IMR-90 (cell line): Measurements from ENCODE around the gene TRIM27. TPM values are rescaled to one million over a fixed set of nuclear protein-coding genes. Genes with fewer than 3 reads are reported as not detected.

Experiments
- ATAC-seq: fragments of 200-7000 bp; cut with Tn5 transposase; 2 replicates; pipeline ENCODE4 v1.9.1; 2020; ENCODE audit warnings: low read depth, mild to moderate bottlenecking, moderate library complexity
- BruUV-seq: library from RNA; stranded (reverse); fragments of 400-500 nt; replicated peaks from 2 replicates; lab custom pipeline; 2021; lab: Mats Ljungman, UMichigan
- CTCF ChIA-PET: fragments of 300-600 bp; formaldehyde crosslinking; extraction: SDS; loops from one replicate; lab custom pipeline; 2021; ENCODE audit warnings: antibody characterized with exemption; lab: Yijun Ruan, JAX
- POLR2A ChIA-PET: fragments of 300-600 bp; sonication (Branson Sonifier 250); formaldehyde crosslinking; loops from one replicate; lab custom pipeline; 2022; ENCODE audit warnings: antibody characterized with exemption; ENCODE audit not compliant: unreplicated experiment; lab: Charles Lee
- DNase-seq: peaks from one replicate; pipeline ENCODE4 v3.0.0; 2013
- H2AFZ ChIP-seq: replicated peaks from 2 replicates; pipeline ENCODE3; 2013; ENCODE audit warnings: low read length, mild to moderate bottlenecking; ENCODE audit not compliant: poor library complexity
- H2AK5ac ChIP-seq: 2 replicates; pipeline ENCODE4 v1.6.1; 2013; ENCODE audit warnings: low read depth, low read length, inconsistent platforms
- H2AK9ac ChIP-seq: replicated peaks from 2 replicates; pipeline ENCODE3; 2013; ENCODE audit warnings: mild to moderate bottlenecking, low read depth, low read length, moderate library complexity; ENCODE audit not compliant: poor library complexity
- H2BK120ac ChIP-seq: 2 replicates; pipeline ENCODE4 v1.6.1; 2013; ENCODE audit warnings: low read depth, low read length, inconsistent platforms
- H2BK15ac ChIP-seq: 3 replicates; pipeline ENCODE4 v1.6.1; 2013; ENCODE audit warnings: low read depth, low read length, inconsistent platforms
- H2BK20ac ChIP-seq: 2 replicates; pipeline ENCODE4 v1.6.1; 2013; ENCODE audit warnings: low read depth, mild to moderate bottlenecking, inconsistent platforms, low read length, moderate library complexity
- H2BK5ac ChIP-seq: 2 replicates; pipeline ENCODE4 v1.6.1; 2013; ENCODE audit warnings: mild to moderate bottlenecking, low read depth, low read length, inconsistent platforms; ENCODE audit not compliant: poor library complexity, severe bottlenecking
- H3K14ac ChIP-seq: replicated peaks from 2 replicates; pipeline ENCODE4 v1.6.1; 2013; ENCODE audit warnings: low read depth, low read length, inconsistent platforms
- H3K18ac ChIP-seq: 2 replicates; pipeline ENCODE4 v1.6.1; 2013; ENCODE audit warnings: low read depth, low read length, control low read depth
- H3K23ac ChIP-seq: 2 replicates; pipeline ENCODE4 v1.6.1; 2013; ENCODE audit warnings: low read depth, low read length, inconsistent platforms
- H3K27ac ChIP-seq: 2 replicates; pipeline ENCODE4 v1.5.1; 2013; ENCODE audit warnings: mild to moderate bottlenecking, control low read depth, low read length; ENCODE audit not compliant: insufficient read depth
- H3K27me3 ChIP-seq: 2 replicates; pipeline ENCODE4 v1.6.1; 2013; ENCODE audit warnings: low read length; ENCODE audit not compliant: control insufficient read depth, insufficient read depth
- H3K36me3 ChIP-seq: 2 replicates; pipeline ENCODE4 v1.6.1; 2013; ENCODE audit warnings: low read length, mixed read lengths; ENCODE audit not compliant: control insufficient read depth, insufficient read depth
- H3K4ac ChIP-seq: 2 replicates; pipeline ENCODE4 v1.6.1; 2013; ENCODE audit warnings: low read depth, low read length, inconsistent platforms
- H3K4me1 ChIP-seq: 2 replicates; pipeline ENCODE4 v1.6.1; 2013; ENCODE audit warnings: low read length, mixed read lengths; ENCODE audit not compliant: control insufficient read depth, insufficient read depth
- H3K4me2 ChIP-seq: 2 replicates; pipeline ENCODE4 v1.6.1; 2013; ENCODE audit warnings: low read depth, mild to moderate bottlenecking, control low read depth, low read length, moderate library complexity
- H3K4me3 ChIP-seq: 2 replicates; pipeline ENCODE4 v1.5.1; 2013; ENCODE audit warnings: low read depth, mild to moderate bottlenecking, control low read depth, low read length, moderate library complexity; ENCODE audit not compliant: insufficient read depth
- H3K56ac ChIP-seq: 2 replicates; pipeline ENCODE4 v1.6.1; 2013; ENCODE audit warnings: low read length, inconsistent platforms; ENCODE audit not compliant: insufficient read depth; ENCODE audit errors: extremely low read depth
- H3K79me1 ChIP-seq, 2 experiments: 2 replicates each; pipeline ENCODE4 v1.6.1; 2013; ENCODE audit warnings: low read length in 2 of 2, inconsistent platforms in 1 of 2, low read depth in 1 of 2
- H3K9ac ChIP-seq: 2 replicates; pipeline ENCODE4 v1.6.1; 2013; ENCODE audit warnings: low read depth, low read length, control low read depth
- H3K9me1 ChIP-seq: 2 replicates; pipeline ENCODE4 v1.6.1; 2013; ENCODE audit warnings: low read length, inconsistent platforms; ENCODE audit not compliant: insufficient read depth
- H3K9me3 ChIP-seq: 2 replicates; pipeline ENCODE4 v1.6.1; 2013; ENCODE audit warnings: low read length; ENCODE audit not compliant: control insufficient read depth, insufficient read depth
- H4K20me1 ChIP-seq: 2 replicates; pipeline ENCODE4 v1.6.1; 2013; ENCODE audit warnings: low read length, inconsistent platforms; ENCODE audit not compliant: insufficient read depth
- H4K5ac ChIP-seq: 2 replicates; pipeline ENCODE4 v1.6.1; 2013; ENCODE audit warnings: mild to moderate bottlenecking, low read depth, low read length, control low read depth
- H4K8ac ChIP-seq, 2 experiments: 2 replicates each; pipeline ENCODE4 v1.6.1; 2013; ENCODE audit warnings: low read depth in 2 of 2, low read length in 2 of 2, control low read depth in 1 of 2, inconsistent platforms in 1 of 2
- H4K91ac ChIP-seq: 2 replicates; pipeline ENCODE4 v1.6.1; 2013; ENCODE audit warnings: low read depth, low read length, inconsistent platforms; ENCODE audit not compliant: insufficient read depth
- BHLHE40 ChIP-seq: fragments of 150-350 bp; IDR thresholded peaks from 2 replicates; pipeline ENCODE4 v1.6.1; 2016; ENCODE audit warnings: mild to moderate bottlenecking, low read depth, low read length
- CEBPB ChIP-seq: IDR thresholded peaks from 2 replicates; pipeline ENCODE4 v1.6.1; 2012; ENCODE audit warnings: low read depth, low read length, improper control_type of control experiment
- CHD1 ChIP-seq: IDR thresholded peaks from 2 replicates; pipeline ENCODE4 v1.6.1; 2012; ENCODE audit warnings: low read depth, low read length, improper control_type of control experiment
- FOS ChIP-seq: fragments of 150-350 bp; IDR thresholded peaks from 2 replicates; pipeline ENCODE4 v1.6.1; 2016; ENCODE audit warnings: low read depth, low read length
- MAFK ChIP-seq: IDR thresholded peaks from 2 replicates; pipeline ENCODE4 v1.6.1; 2012; ENCODE audit warnings: low read depth, low read length, improper control_type of control experiment
- MAZ ChIP-seq: IDR thresholded peaks from 2 replicates; pipeline ENCODE4 v1.6.1; 2012; ENCODE audit warnings: low read depth, mild to moderate bottlenecking, low read length, improper control_type of control experiment, moderate library complexity, borderline replicate concordance
- NFE2L2 ChIP-seq: fragments of 150-350 bp; IDR thresholded peaks from 2 replicates; pipeline ENCODE4 v1.6.1; 2016; ENCODE audit warnings: low read depth, mild to moderate bottlenecking, low read length
- POLR2A ChIP-seq: IDR thresholded peaks from 2 replicates; pipeline ENCODE4 v1.6.1; 2012; ENCODE audit warnings: mild to moderate bottlenecking, low read depth, low read length
- RAD21 ChIP-seq: IDR thresholded peaks from 2 replicates; pipeline ENCODE4 v1.6.1; 2012; ENCODE audit warnings: low read length, improper control_type of control experiment
- SMC3 ChIP-seq: fragments of 150-350 bp; IDR thresholded peaks from 2 replicates; pipeline ENCODE4 v1.6.1; 2016; ENCODE audit warnings: low read depth, mild to moderate bottlenecking, antibody characterized with exemption, low read length, moderate library complexity
- WGBS, 2 experiments: methylation state at CpG; one replicate each; pipeline versions ENCODE4 v1.1.5 to v1.1.7; 2013; ENCODE audit warnings: missing lambda C conversion rate in 2 of 2; ENCODE audit not compliant: insufficient read length in 1 of 2; ENCODE audit errors: extremely low coverage in 2 of 2; 5-methylcytosine and 5-hydroxymethylcytosine counted together
- dilution Hi-C: fragments of 300-500 bp; cut with HindIII; formaldehyde crosslinking; loops from one replicate; pipeline ENCODE4 v1.14.3; 2018; ENCODE audit warnings: low sequenced_read_pairs; ENCODE audit not compliant: unreplicated experiment
- in situ Hi-C: fragments of 300-500 bp; cut with MboI; formaldehyde crosslinking; loops from 3 replicates; pipeline ENCODE4 v1.14.3; 2019; ENCODE audit warnings: low sequenced_read_pairs, inconsistent platforms, mixed read lengths
- intact Hi-C: fragments of 100-400 bp; cut with micrococcal nuclease; formaldehyde crosslinking; loops from 2 replicates; pipeline ENCODE4 v1.10.0; 2022
- polyA plus RNA-seq, 3 experiments: library from polyadenylated mRNA; depleted of rRNA; stranded (reverse); fragments of >200 nt; gene quantifications; 2 replicates each; pipeline ENCODE4 v1.2.3, GENCODE V29; 2012; ENCODE audit warnings: low replicate concordance in 1 of 3
- total RNA-seq: library from RNA; depleted of rRNA; stranded (reverse); fragments of >200 nt; gene quantifications from 2 replicates; pipeline ENCODE4 v1.2.3, GENCODE V29; 2012
- TF ChIP-seq, protein P1 (sequence below): fragments of 150-350 bp; IDR thresholded peaks from 2 replicates; pipeline ENCODE4 v1.6.1; 2017; ENCODE audit warnings: mild to moderate bottlenecking, antibody characterized with exemption, low read length, low read depth
- TF ChIP-seq, protein P2 (sequence below): fragments of 150-350 bp; IDR thresholded peaks from 2 replicates; pipeline ENCODE4 v1.6.1; 2016; ENCODE audit warnings: low read depth, mild to moderate bottlenecking, low read length, moderate library complexity, borderline replicate concordance
- TF ChIP-seq, protein P3 (sequence below): conservative IDR thresholded peaks from 2 replicates; pipeline ENCODE4 v1.5.1; 2012; ENCODE audit warnings: mild to moderate bottlenecking, low read depth, low read length, improper control_type of control experiment

TRIM27 gene
- total and polyA plus RNA-seq, 2 of the 4 experiments (the other 2 are of a cell fraction): 44.4 to 48.0 TPM

DNA sequence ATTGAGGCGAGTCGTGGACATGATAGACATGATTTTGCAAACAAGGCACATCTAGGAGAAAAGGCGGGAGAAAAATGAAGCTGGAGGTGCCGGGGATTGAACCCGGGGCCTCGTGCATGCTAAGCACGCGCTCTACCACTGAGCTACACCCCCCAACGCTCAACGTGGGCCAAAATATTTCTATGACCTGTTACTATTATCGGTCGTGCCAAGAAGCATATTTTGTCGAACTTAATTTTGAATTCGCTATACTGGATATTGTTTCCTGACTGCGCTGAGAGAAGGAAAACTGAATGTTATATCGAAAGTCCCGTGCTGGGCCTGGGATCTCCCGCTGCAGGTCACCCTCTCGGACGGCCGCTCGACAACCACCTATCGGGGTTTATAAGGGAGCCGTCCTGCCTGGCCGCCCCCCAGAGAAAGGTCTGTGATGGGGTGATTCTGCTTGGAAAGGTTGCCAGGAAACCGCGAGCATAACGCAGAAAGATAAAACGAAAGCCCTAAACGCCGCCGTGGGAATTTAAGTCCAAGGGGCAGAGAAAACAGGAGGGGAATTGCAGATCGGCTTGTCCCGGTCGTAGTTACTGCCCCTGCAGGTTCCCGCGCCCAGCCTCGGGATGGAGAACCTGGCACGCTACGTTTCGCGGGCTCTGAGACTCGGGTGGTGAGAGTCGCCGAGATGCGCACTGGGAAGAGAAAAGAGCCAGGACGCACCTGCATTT lies 60.0 kb downstream of the TRIM27 start (continued):
- peak; percentile 83; the same call in 1 of the 2 replicates for TF ChIP-seq FOS
- no peak for TF ChIP-seq SMC3

DNA sequence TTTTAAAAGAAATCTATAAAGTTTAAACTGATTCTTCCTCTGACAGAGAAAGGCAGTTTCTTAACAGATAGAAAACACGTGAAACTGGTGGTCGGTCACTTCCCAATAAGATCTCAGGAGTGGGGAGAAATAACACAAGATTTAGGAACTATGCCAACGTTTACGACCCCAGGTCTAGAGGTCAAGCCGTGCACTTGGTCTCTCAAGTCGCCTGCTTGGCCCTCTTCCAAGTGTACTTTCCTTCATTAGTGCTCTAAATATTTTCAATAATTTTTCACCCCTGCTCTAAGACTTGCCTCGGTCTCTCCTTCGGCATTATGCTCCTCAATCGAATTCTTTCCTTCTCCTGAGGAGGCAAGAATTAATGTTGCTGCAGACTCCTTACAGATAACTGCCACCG lies 61.7 kb downstream of the TRIM27 start:
- ChIA-PET POLR2A (no interaction called here), CTCF (interaction anchor here (0.5 kb wide), 1 partner anchor 16 kb away, joined by 6 read pairs; no protein-coding TSS in a partner anchor)
- Histone ChIP-seq H2BK5ac (no peak overlapping the region), H3K4me1 (0 out of 2 replicates have a peak, but pooled peaks cover 2% of the 10 kb centered on the region), H4K8ac (no peak overlapping the region), H3K23ac (no peak overlapping the region), H3K9me3 (no peaks in the 10 kb centered on the region), H3K9me1 (no peaks in the 10 kb centered on the region), H3K4ac (no peak overlapping the region), H2BK120ac (no peak overlapping the region), H4K5ac (no peak overlapping the region), H4K91ac (no peak overlapping the region), H3K14ac (no peak overlapping the region), H3K4me2 (no peak overlapping the region), H2BK15ac (no peak overlapping the region), H4K20me1 (no peaks in the 10 kb centered on the region), H3K4me3 (no peak overlapping the region), H2AFZ (no peak overlapping the region), H3K27ac (no peak overlapping the region), H3K9ac (no peak overlapping the region), H3K79me1 (no peaks in the 10 kb centered on the region), H2AK9ac (no peak overlapping the region), H2AK5ac (no peak overlapping the region), H3K56ac (no peak overlapping the region), H3K36me3 (no peaks in the 10 kb centered on the region), H3K18ac (no peak overlapping the region), H3K27me3 (no peaks in the 10 kb centered on the region), H2BK20ac (no peak overlapping the region)
- in situ Hi-C loops: no loop called here
- intact Hi-C loops: loop anchor here (10.0 kb wide), 1 partner anchor 153 kb away; no protein-coding TSS in a partner anchor
- dilution Hi-C loops: no loop called here
- no TSS peak for BruUV-seq
- 53% methylated on average over 3 of the region's 10 CpGs; no CpG with 5 or more reads in 1 of the 2 experiments for WGBS, 2 experiments
- DNase-seq (no peak), ATAC-seq (no peak)
- TF ChIP-seq, protein P1, sequence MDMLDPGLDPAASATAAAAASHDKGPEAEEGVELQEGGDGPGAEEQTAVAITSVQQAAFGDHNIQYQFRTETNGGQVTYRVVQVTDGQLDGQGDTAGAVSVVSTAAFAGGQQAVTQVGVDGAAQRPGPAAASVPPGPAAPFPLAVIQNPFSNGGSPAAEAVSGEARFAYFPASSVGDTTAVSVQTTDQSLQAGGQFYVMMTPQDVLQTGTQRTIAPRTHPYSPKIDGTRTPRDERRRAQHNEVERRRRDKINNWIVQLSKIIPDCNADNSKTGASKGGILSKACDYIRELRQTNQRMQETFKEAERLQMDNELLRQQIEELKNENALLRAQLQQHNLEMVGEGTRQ: no peak
- TF ChIP-seq FOS: no peak
- no peak for TF ChIP-seq NFE2L2
- TF ChIP-seq, protein P2, sequence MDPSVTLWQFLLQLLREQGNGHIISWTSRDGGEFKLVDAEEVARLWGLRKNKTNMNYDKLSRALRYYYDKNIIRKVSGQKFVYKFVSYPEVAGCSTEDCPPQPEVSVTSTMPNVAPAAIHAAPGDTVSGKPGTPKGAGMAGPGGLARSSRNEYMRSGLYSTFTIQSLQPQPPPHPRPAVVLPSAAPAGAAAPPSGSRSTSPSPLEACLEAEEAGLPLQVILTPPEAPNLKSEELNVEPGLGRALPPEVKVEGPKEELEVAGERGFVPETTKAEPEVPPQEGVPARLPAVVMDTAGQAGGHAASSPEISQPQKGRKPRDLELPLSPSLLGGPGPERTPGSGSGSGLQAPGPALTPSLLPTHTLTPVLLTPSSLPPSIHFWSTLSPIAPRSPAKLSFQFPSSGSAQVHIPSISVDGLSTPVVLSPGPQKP: no peak
- TF ChIP-seq, protein P3, sequence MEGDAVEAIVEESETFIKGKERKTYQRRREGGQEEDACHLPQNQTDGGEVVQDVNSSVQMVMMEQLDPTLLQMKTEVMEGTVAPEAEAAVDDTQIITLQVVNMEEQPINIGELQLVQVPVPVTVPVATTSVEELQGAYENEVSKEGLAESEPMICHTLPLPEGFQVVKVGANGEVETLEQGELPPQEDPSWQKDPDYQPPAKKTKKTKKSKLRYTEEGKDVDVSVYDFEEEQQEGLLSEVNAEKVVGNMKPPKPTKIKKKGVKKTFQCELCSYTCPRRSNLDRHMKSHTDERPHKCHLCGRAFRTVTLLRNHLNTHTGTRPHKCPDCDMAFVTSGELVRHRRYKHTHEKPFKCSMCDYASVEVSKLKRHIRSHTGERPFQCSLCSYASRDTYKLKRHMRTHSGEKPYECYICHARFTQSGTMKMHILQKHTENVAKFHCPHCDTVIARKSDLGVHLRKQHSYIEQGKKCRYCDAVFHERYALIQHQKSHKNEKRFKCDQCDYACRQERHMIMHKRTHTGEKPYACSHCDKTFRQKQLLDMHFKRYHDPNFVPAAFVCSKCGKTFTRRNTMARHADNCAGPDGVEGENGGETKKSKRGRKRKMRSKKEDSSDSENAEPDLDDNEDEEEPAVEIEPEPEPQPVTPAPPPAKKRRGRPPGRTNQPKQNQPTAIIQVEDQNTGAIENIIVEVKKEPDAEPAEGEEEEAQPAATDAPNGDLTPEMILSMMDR: no peak
- TF ChIP-seq CEBPB: no peak
- TF ChIP-seq BHLHE40: no peak
- no peak for TF ChIP-seq MAFK
- no peak for TF ChIP-seq RAD21
- no peak for TF ChIP-seq SMC3
- no peak for TF ChIP-seq POLR2A
- no peak for TF ChIP-seq MAZ
- TF ChIP-seq CHD1: no peak
